Neutrophil (primary cell): ENCODE data around the gene KRT33B.

Source experiments
- H3K27ac ChIP-seq: fragments of 200-600 bp; sonication (generic); 2 replicates; pipeline ENCODE4 v1.5.1; 2016; ENCODE audit warnings: mild to moderate bottlenecking, moderate library complexity
- H3K27me3 ChIP-seq: fragments of 200-600 bp; sonication (generic); 2 replicates; pipeline ENCODE4 v1.6.0; 2016; ENCODE audit warnings: mild to moderate bottlenecking
- H3K36me3 ChIP-seq: fragments of 200-600 bp; sonication (generic); 2 replicates; pipeline ENCODE4 v1.5.1; 2017
- H3K4me1 ChIP-seq, 2 experiments: fragments of 200-600 bp in 1 of 2; sonication (generic) in 1 of 2; 1 replicate in 1 of 2; 2 replicates in 1 of 2; pipeline versions ENCODE4 v1.5.1 to v1.6.1; 2013 to 2016; ENCODE audit warnings: low read depth in 1 of 2, low read length in 1 of 2, mild to moderate bottlenecking in 1 of 2, moderate library complexity in 1 of 2; ENCODE audit not compliant: control insufficient read depth in 1 of 2, insufficient read depth in 1 of 2
- H3K4me3 ChIP-seq, 2 experiments: fragments of 200-600 bp in 1 of 2; sonication (generic) in 1 of 2; 1 replicate in 1 of 2; 2 replicates in 1 of 2; pipeline ENCODE4 v1.5.1; 2013 to 2016; ENCODE audit warnings: low read depth in 1 of 2, low read length in 1 of 2, mild to moderate bottlenecking in 1 of 2, moderate library complexity in 1 of 2
- H3K9me3 ChIP-seq: fragments of 200-600 bp; sonication (generic); 2 replicates; pipeline ENCODE4 v1.5.1; 2016
- CTCF ChIP-seq: fragments of 200-600 bp; sonication (generic); IDR thresholded peaks from 2 replicates; pipeline ENCODE4 v1.5.1; 2016; ENCODE audit warnings: antibody characterized with exemption

The KRT33B gene

GRCh38 chr17:41393294-41393693 is 23.7 kb upstream of the KRT33B start:
- Histone ChIP-seq H3K4me3 (no peak overlapping the region), H3K27ac (no peak overlapping the region), H3K27me3 (peaks cover 56% of the 10 kb centered on the region), H3K9me3 (no peaks in the 10 kb centered on the region), H3K36me3 (no peaks in the 10 kb centered on the region), H3K4me1 (no peaks in the 10 kb centered on the region)
- TF ChIP-seq CTCF: no peak

GRCh38 chr17:41392278-41392677 is 22.7 kb upstream of the KRT33B start:
- H3K36me3 ChIP-seq: no peaks in the 10 kb centered on the region
- TF ChIP-seq CTCF: no peak
- peaks cover 63% of the 10 kb centered on the region for H3K27me3 ChIP-seq
- no peak overlapping the region for H3K4me3 ChIP-seq
- no peak overlapping the region for H3K27ac ChIP-seq
- no peaks in the 10 kb centered on the region for H3K9me3 ChIP-seq
- H3K4me1 ChIP-seq: no peaks in the 10 kb centered on the region

GRCh38 chr17:41391535-41391934 is 21.9 kb upstream of the KRT33B start:
- Histone ChIP-seq H3K4me3 (no peak overlapping the region), H3K36me3 (no peaks in the 10 kb centered on the region), H3K27ac (no peak overlapping the region), H3K9me3 (no peaks in the 10 kb centered on the region), H3K27me3 (peaks cover 63% of the 10 kb centered on the region), H3K4me1 (no peaks in the 10 kb centered on the region)
- TF ChIP-seq CTCF: no peak

- Histone ChIP-seq H3K27ac (no peak overlapping the region), H3K9me3 (no peaks in the 10 kb centered on the region), H3K4me1 (no peaks in the 10 kb centered on the region), H3K4me3 (no peak overlapping the region), H3K36me3 (no peaks in the 10 kb centered on the region), H3K27me3 (peaks cover 57% of the 10 kb centered on the region)
- no peak for TF ChIP-seq CTCF
Measured at GRCh38 chr17:41390411-41390938, 20.9 kb upstream of the KRT33B start.

GRCh38 chr17:41387670-41388069 is 18.1 kb upstream of the KRT33B start:
- Histone ChIP-seq H3K9me3 (no peaks in the 10 kb centered on the region), H3K4me3 (no peak overlapping the region), H3K27me3 (peaks cover 46% of the 10 kb centered on the region), H3K4me1 (no peaks in the 10 kb centered on the region), H3K36me3 (no peaks in the 10 kb centered on the region), H3K27ac (no peak overlapping the region)
- no peak for TF ChIP-seq CTCF

- H3K4me1 ChIP-seq: no peaks in the 10 kb centered on the region
- H3K27me3 ChIP-seq: peaks cover 49% of the 10 kb centered on the region
- no peak for TF ChIP-seq CTCF
- no peak overlapping the region for H3K27ac ChIP-seq
- no peaks in the 10 kb centered on the region for H3K9me3 ChIP-seq
- H3K4me3 ChIP-seq: no peak overlapping the region
- H3K36me3 ChIP-seq: no peaks in the 10 kb centered on the region
Measured at GRCh38 chr17:41386227-41386626, 16.6 kb upstream of the KRT33B start.
